ENCODE measurements around the gene MUC12. TPM values are rescaled to one million over a fixed set of nuclear protein-coding genes. Genes with fewer than 3 reads are reported as not detected.

MUC12 gene
- total and polyA plus RNA-seq, 2 of the 8 experiments (the other 6 are each of a cell fraction or from before 2014, with no cell fraction given) = 7.7 to 16.2 TPM

- TF ChIP-seq CHD7 (IDR thresholded peaks at IDR 0.05; ENCODE audit: insufficient replicate concordance, low read length) = no peak
- no peak for TF ChIP-seq HDAC2 (IDR thresholded peaks at IDR 0.05; ENCODE audit: borderline replicate concordance in 1 of 2, low read depth in 2 of 2, low read length in 2 of 2)
- TF ChIP-seq BCL11A (IDR thresholded peaks at IDR 0.05; ENCODE audit: low read depth in 2 of 2, low read length in 2 of 2) = no peak
- no peak for TF ChIP-seq MAFK (IDR thresholded peaks at IDR 0.05; ENCODE audit: low read depth, low read length)
- TF ChIP-seq CHD2 (IDR thresholded peaks at IDR 0.05; ENCODE audit: low read length) = no peak
- no peak for TF ChIP-seq TAF7 (optimal IDR thresholded peaks at IDR 0.05; ENCODE audit: borderline replicate concordance, low read depth, low read length)
Measured at GRCh38 chr7:101023839-101024238, 54.5 kb downstream of the MUC12 start (continued).
